GM19035 (cell line): ENCODE results near the gene ZNF385D.

Experiments
- ATAC-seq: cut with Tn5 transposase; IDR thresholded peaks from one replicate; pipeline ENCODE4 v1.9.1; 2021; ENCODE audit not compliant: unreplicated experiment

Gene ZNF385D

DNA sequence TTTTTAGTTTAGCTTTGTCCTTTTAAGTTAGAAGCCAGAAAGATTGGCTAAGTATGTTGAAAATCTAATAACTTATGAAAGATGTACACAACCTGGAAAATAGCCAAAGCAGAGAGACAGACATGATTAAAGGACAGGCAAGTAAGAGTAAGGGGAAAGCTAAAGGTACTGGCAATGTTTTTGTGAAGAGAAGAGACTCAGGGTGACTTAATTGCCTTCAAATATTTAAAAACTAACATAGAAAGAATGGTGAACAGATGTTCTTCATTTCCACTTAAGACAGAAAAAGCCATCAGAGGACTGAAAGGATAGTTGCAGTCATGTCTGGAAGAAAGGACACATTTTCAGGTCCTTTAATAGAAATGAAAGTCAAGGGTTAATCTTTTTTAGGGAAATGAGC lies 68.8 kb downstream of the ZNF385D start:
- no peak for ATAC-seq

- ATAC-seq: no peak
Observed at GRCh38 chr3:21673393-21673792, 77.6 kb downstream of the ZNF385D start.

DNA sequence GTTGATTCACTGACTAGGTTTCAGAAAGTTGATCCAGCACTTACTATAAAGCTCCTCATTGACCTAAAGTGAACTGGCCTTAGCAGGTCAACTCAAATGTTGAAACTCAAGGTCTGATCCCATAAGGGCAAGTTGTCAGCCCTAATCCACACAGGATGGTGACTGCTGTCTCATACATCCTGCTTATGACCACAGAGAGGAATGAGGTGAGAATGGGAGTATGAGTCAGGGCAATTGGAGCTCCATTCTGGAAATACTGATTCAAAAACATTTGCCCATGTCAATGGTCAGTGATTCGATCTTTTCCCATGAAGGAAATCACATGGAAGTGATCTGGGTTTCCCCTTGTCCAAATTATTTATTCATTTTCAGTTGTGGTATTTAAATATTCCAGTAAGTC lies 78.7 kb downstream of the ZNF385D start:
- no peak for ATAC-seq

DNA sequence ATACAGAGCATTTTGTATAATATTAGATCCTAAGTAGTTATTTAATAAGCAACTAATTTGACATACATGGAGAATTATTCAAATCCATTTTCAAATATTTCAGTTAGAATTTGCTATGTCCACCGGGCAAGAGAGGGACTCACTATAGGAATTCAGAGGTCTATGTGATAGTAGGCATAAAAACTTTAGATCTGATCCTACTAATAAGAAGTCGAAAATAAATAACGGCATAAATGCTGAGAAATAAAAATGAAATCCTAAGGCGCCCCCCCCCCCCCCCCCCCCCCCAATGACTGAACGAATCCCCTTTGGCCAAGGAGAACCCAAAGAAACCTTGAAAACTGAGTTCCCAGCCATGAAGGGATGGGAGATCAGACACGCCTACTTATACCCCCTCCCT lies 80.6 kb downstream of the ZNF385D start:
- no peak for ATAC-seq

GRCh38 chr3:21668012-21668411 lies 83.0 kb downstream of the ZNF385D start:
- no peak for ATAC-seq

DNA sequence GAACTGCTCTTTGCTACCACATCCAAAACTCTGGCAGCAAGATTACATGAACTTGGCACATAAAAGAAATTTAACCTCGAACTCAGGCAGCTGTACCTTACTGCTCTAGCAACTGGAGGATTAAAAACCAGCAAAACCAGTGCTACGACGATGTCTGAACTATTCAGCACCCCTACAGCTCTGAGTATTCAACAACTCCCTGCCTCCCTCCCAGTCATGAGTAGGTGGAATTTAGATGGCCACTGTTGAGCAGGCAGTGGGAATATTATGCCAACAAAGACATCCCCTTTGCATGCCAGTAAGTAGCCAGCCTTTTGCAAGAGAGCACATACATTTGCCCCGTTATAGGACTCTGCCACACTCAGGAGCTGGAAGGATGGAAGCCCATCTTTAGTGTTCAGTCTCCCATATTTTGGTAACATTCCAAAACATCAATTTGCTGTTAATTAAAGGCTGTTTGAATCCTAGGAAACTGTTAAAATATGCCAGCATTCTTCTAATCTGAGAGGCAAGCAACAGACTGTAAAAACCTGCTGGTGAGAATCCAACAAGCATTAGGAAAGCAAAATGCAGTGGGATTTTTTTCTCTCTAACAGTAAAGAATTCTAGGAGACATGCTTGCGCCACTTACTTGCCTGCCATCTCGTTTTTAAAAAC lies 85.4 kb downstream of the ZNF385D start:
- ATAC-seq: no peak

DNA sequence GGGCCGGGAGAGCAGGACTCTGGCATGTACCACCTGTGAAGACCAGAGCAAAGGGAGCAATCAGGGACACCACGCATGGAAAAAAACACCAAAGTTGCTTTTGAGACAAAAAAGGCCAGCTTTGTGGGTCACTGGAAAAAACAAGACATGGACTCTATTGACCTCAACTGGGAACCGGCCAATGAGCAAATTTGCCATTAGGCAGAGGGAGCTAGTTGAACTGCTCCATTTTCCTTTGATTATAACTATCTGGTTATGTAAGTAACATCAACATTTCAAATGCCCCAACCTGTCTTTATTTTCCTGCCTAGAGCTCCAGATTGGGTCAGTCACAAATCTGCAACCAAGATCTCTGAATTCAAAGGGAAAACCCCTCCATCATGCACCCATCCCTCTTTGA lies 86.0 kb downstream of the ZNF385D start:
- ATAC-seq: no peak

- no peak for ATAC-seq
Observed at GRCh38 chr3:21662403-21662802, 88.6 kb downstream of the ZNF385D start.

GRCh38 chr3:21654662-21655061 lies 96.3 kb downstream of the ZNF385D start:
- ATAC-seq: no peak

GRCh38 chr3:21654241-21654640 lies 96.8 kb downstream of the ZNF385D start:
- no peak for ATAC-seq

DNA sequence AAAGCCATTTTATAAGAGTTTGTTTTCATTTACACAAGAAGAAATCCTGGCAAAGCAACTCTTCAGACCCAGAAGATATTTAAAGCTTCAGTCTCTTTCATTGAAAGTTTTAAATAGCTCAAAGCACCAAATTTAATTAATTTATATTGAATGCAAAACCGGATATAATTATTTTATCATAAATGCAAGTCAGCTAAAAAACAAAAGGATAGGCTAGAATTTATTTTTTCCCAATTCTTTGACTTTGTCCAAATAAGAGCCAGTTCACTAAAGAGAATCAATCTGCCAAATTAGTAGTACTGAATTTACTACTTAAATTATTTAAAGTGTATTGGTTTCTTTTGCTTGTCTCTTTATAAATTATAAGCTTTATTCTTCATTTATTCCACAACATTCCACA lies 101.5 kb downstream of the ZNF385D start:
- ATAC-seq: no peak

DNA sequence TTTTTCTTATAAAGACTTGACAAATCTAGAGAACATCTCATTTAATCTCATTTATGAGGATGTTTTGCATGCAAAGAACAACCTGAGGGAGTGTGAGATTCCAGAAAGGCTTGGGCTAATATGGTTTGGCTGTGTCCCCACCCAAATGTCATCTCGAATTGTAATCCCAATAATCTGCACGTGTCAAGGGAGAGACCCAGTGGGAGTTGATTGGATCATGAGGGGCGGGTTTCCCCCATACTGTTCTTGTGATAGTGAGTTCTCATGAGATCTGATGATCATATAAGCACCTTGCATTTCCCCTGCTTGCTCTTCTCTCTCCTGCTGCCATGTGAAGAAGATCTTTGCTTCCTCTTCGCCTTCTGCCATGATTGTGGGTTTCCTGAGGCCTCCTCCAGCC lies 103.0 kb downstream of the ZNF385D start:
- no peak for ATAC-seq

- no peak for ATAC-seq
Observed at GRCh38 chr3:21645121-21645897, 105.7 kb downstream of the ZNF385D start.

DNA sequence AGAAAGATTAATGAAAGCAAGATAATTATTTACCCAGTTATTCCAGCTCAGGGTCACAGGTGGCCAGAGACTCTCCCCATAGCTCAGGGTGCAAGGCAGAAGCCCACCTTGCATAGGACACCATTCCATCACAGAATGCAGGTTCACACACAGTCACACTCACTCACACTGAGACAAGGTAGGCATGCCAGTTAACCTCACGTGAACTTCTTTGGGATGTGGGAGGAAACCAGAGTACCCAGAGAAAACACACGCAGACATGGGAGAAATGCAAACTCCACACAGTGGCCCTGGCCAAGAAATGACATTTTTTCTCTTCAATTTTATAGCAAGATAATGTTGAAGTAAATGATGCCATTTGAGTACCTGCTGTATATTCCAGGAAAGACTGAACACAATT lies 106.7 kb downstream of the ZNF385D start:
- no peak for ATAC-seq

GRCh38 chr3:21643752-21644151 lies 107.3 kb downstream of the ZNF385D start:
- ATAC-seq: no peak

DNA sequence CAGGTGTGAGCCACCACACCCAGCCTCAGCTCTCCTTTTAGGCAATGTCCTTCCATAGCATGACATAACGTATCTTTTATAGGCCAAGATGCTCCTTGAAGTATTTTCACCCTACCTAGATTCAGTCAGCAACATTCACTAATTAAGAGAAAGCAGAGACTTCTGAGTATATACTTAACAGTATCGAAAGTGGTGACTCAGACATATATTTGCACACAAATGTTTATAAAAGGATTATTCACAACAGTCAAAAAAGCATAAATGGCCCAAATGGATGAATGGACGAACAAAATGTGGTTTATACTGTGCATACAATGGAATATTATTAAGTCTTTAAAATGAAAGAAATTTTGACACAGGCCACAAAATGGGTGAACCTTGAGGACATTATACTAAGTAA lies 108.6 kb downstream of the ZNF385D start:
- no peak for ATAC-seq

DNA sequence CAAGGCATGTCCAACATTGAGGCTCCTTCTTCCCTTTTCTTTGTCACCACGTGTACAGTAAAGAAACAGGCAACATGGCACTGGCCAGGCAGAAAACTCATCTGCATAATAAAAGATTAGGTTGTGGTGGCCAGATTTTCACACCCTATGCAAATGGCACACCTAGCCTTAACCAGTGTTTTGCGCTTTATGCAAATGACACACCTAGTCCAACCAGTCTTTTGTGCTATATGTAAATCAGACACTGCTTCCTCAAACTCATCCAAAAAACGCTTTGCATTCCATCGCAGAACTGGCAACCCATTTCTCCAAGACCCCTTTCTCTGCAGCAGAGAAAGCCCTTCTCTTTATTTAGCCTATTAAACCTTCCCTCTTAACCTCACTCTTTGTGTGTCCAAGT lies 109.1 kb downstream of the ZNF385D start:
- no peak for ATAC-seq

GRCh38 chr3:21638488-21638887 lies 112.5 kb downstream of the ZNF385D start:
- ATAC-seq: no peak

DNA sequence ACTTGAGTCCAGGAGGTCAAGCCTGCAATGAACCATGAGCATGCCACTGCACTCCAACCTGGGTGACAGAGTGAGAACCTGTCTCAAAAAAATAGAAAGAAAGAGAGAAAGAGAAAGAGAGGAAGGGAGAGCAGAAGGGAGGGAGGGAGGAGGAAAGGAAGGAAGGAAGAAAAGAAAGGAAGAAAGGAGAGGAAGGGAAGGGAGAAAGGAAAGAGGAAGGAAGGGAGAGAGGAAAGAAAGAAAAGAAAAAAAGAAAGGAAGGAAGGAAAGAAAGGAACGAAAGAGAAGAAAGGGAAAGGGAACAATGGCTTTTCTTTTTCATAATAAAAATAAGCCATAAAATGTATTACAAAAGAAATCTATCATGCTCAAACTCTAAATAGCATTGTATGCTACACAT lies 116.9 kb downstream of the ZNF385D start:
- ATAC-seq: no peak

DNA sequence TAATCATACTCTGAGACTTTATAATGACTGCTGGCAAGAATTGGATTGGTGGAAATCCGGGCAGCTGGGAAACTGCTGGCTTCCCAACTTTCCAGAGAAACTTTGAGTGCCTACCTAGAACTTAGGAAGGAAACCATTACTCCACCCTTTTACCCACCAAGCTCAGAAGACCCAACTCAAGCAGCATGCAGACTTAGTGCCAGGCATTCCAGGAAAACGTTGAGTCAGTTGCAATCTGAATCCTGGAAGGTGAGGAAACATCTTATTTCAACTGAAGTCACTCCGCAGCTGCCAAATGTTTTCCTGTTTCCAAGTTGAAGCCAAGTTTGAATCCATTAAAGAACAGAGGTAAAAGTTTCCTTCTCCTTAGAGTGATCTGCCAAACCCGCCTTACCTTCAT lies 126.5 kb downstream of the ZNF385D start:
- no peak for ATAC-seq

DNA sequence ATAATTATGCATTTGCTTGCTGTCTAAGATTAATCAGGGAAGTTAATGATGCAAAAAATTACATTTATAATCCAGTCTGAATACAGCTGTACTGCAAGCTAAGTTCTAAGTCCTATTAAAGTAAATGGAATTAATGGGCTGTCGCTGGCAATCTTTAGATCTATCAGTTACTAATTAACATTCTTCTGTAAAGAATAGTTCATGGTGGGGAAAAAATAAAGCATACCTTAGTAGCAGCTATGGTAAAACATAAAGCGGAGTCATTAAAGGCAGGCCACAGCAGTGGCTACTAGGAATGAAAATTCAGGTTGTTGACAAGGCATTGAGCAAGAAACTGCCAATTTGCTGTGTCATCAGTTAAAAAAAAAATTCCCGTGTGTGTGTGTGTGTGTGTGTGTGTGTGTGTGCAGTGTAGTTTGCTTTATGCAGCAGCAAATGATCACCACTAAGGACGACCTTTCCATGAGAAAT lies 129.8 kb downstream of the ZNF385D start:
- no peak for ATAC-seq

- no peak for ATAC-seq
Observed at GRCh38 chr3:21620511-21621155, 130.4 kb downstream of the ZNF385D start.
